ENCODE data around the gene EML5.

The EML5 gene

GRCh38 chr14:88746052-88746451 lies 46.7 kb downstream of the EML5 start:
- H3K4me3 ChIP-seq (ENCODE audit: low read depth, low read length) = no peak overlapping the region
- DNase-seq (ENCODE audit: low read depth) = no peak

GRCh38 chr14:88737245-88737644 lies 55.5 kb downstream of the EML5 start:
- no peak overlapping the region for H3K4me3 ChIP-seq (ENCODE audit: low read depth, low read length)

GRCh38 chr14:88733121-88733520 lies 59.6 kb downstream of the EML5 start:
- no peak for DNase-seq (ENCODE audit: low read depth)
- H3K4me3 ChIP-seq (ENCODE audit: low read depth, low read length) = no peak overlapping the region

More at GRCh38 chr14:88737245-88737644, 55.5 kb downstream of the EML5 start:
- DNase-seq (ENCODE audit: low read depth) = no peak

- DNase-seq (ENCODE audit: low read depth) = no peak
- no peak overlapping the region for H3K4me3 ChIP-seq (ENCODE audit: low read depth, low read length)
These were observed 63.6 kb downstream of the EML5 start for GRCh38 chr14:88729159-88729558.

GRCh38 chr14:88727057-88727456 lies 65.7 kb downstream of the EML5 start:
- DNase-seq (ENCODE audit: low read depth) = no peak

GRCh38 chr14:88710709-88711108 lies 82.0 kb downstream of the EML5 start:
- no peak for DNase-seq (ENCODE audit: low read depth)
- H3K4me3 ChIP-seq (ENCODE audit: low read depth, low read length) = no peak overlapping the region

More at GRCh38 chr14:88727057-88727456, 65.7 kb downstream of the EML5 start:
- H3K4me3 ChIP-seq (ENCODE audit: low read depth, low read length) = no peak overlapping the region

- no peak overlapping the region for H3K4me3 ChIP-seq (ENCODE audit: low read depth, low read length)
- DNase-seq (ENCODE audit: low read depth) = no peak
These were observed 85.7 kb downstream of the EML5 start for GRCh38 chr14:88707088-88707487.

- no peak for DNase-seq (ENCODE audit: low read depth)
These were observed 86.3 kb downstream of the EML5 start for GRCh38 chr14:88706425-88706824.

GRCh38 chr14:88698651-88699050 lies 94.1 kb downstream of the EML5 start:
- DNase-seq (ENCODE audit: low read depth) = no peak
- H3K4me3 ChIP-seq (ENCODE audit: low read depth, low read length) = no peak overlapping the region

More at GRCh38 chr14:88706425-88706824, 86.3 kb downstream of the EML5 start:
- H3K4me3 ChIP-seq (ENCODE audit: low read depth, low read length) = no peak overlapping the region

GRCh38 chr14:88695870-88696269 lies 96.9 kb downstream of the EML5 start:
- no peak for DNase-seq (ENCODE audit: low read depth)

GRCh38 chr14:88688386-88688785 lies 104.4 kb downstream of the EML5 start:
- DNase-seq (ENCODE audit: low read depth) = no peak
- no peak overlapping the region for H3K4me3 ChIP-seq (ENCODE audit: low read depth, low read length)

More at GRCh38 chr14:88695870-88696269, 96.9 kb downstream of the EML5 start:
- H3K4me3 ChIP-seq (ENCODE audit: low read depth, low read length) = no peak overlapping the region

- H3K4me3 ChIP-seq (ENCODE audit: low read depth, low read length) = no peak overlapping the region
- no peak for DNase-seq (ENCODE audit: low read depth)
These were observed 109.6 kb downstream of the EML5 start for GRCh38 chr14:88683119-88683518.

- DNase-seq (ENCODE audit: low read depth) = no peak
- no peak overlapping the region for H3K4me3 ChIP-seq (ENCODE audit: low read depth, low read length)
These were observed 110.1 kb downstream of the EML5 start for GRCh38 chr14:88682495-88683114.

- no peak overlapping the region for H3K4me3 ChIP-seq (ENCODE audit: low read depth, low read length)
- DNase-seq (ENCODE audit: low read depth) = no peak
These were observed 110.8 kb downstream of the EML5 start for GRCh38 chr14:88681755-88682494.

- no peak for DNase-seq (ENCODE audit: low read depth)
- H3K4me3 ChIP-seq (ENCODE audit: low read depth, low read length) = no peak overlapping the region
These were observed 123.4 kb downstream of the EML5 start for GRCh38 chr14:88669346-88669745.

GRCh38 chr14:88668448-88669116 lies 124.2 kb downstream of the EML5 start:
- no peak for DNase-seq (ENCODE audit: low read depth)
- H3K4me3 ChIP-seq (ENCODE audit: low read depth, low read length) = no peak overlapping the region

GRCh38 chr14:88667555-88668273 lies 125.0 kb downstream of the EML5 start:
- H3K4me3 ChIP-seq (ENCODE audit: low read depth, low read length) = no peak overlapping the region
- peak; percentile 36 for DNase-seq (ENCODE audit: low read depth)

GRCh38 chr14:88660056-88660455 lies 132.7 kb downstream of the EML5 start:
- H3K4me3 ChIP-seq (ENCODE audit: low read depth, low read length) = no peak overlapping the region
- no peak for DNase-seq (ENCODE audit: low read depth)

- no peak for DNase-seq (ENCODE audit: low read depth)
- H3K4me3 ChIP-seq (ENCODE audit: low read depth, low read length) = no peak overlapping the region
These were observed 153.5 kb downstream of the EML5 start for GRCh38 chr14:88639221-88639620.

- no peak overlapping the region for H3K4me3 ChIP-seq (ENCODE audit: low read depth, low read length)
- DNase-seq (ENCODE audit: low read depth) = no peak
These were observed 160.2 kb downstream of the EML5 start for GRCh38 chr14:88632512-88632911.

Measured in skeletal muscle cell (primary cell).